NCI-H510A treated with DMSO at 0.1 percent for 48 hours (cell line): ENCODE results near the gene OSCP1.

Source experiments
- DNase-seq: peaks from one replicate; lab custom pipeline; 2025; lab: John Stamatoyannopoulos, UW

The OSCP1 gene

DNA sequence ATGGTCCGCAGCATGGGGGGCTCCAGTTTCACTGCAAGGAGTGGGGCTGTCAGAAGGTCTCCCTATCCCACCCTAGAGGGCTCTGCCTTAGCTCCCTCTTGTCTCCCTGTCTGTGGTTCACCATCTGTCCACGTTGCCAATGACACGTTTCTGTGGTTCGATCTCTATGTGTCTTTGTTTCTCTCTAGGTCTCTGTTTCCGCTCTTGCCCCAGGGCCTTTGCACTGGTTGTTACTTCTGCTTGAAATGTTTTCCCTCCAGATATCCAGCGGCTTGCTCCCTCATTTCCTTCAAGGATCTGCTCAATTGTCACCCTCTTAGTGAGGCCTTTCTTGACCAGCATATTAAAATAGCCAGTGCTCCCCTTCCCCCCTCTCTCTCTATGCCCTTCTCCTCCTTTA is 22.4 kb upstream of the OSCP1 start:
- DNase-seq, result no peak

DNA sequence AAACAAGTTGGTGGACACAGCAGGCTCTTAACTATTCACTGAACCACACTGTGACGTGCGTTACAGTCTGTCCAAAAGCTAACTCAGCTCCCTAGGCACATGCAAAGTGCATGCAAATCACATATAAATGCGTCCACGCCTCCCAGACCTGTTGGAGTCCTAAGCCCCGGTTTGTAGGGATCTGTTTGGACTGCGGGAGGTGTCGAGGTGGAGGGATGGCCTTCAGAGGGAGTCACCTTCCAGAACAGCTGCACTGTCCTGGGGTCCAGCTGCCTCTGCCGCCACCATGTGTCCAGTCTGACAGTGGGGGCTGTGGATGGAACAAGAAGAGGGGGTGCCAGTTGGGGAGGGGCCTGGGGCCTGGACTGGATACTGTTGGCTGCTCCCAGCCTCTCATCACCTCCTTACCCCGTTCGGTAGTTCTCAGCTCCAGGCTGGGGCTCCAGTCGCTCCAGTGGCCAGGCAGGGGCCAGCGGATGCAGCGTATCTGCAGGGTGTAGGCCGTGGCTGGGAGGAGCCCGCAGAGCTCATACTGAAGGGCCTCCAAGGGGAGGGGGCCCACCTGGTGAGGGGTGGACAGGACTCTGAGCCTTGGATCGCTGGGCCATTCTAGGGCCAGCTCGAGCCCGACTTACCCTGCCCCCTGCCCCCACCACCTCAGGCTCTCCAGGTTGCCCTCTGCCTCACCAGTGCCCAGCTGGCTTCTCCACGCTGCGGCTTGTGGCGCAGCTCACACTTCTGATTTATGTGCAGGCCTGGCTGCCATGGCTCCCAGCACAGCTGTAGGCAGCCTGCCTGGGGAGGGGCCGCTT is 21.8 kb upstream of the OSCP1 start:
- DNase-seq, result no peak

- no peak for DNase-seq
Observed at GRCh38 chr1:36469163-36469562, 18.9 kb upstream of the OSCP1 start.

GRCh38 chr1:36467700-36468455 is 17.6 kb upstream of the OSCP1 start:
- no peak for DNase-seq

- no peak for DNase-seq
Observed at GRCh38 chr1:36467027-36467410, 16.8 kb upstream of the OSCP1 start.

DNA sequence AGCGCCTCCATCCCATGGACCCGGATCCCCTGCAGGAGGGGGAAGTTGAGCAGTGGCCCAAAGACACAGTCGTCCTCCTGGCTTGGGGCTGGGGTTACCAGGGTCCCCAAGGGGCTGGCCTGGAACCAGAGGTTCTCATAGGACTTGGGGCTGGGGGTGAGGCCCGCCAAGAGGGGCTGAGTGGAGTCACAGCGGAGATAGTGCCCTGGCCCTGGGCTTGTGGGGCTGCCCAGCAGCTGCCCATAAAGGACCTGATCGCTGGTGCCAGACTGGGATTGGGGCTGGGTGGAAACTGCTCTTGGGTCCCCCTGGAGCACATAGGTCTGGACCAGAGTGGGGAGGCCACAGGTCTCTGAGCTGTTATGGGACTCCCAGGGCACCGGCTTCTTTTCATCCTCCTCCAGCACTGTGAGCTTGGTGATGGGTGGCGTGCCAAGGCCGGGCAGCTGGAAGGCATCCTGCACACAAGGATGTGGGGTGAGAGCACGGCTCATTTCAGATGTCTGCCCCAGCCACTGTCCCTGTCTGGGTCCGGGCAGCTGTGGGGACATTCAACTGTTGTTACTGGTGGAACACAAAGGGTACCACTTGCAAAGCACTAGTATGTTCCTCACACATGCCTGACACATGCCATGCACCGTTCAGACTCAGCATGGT is 16.2 kb upstream of the OSCP1 start:
- no peak for DNase-seq

DNA sequence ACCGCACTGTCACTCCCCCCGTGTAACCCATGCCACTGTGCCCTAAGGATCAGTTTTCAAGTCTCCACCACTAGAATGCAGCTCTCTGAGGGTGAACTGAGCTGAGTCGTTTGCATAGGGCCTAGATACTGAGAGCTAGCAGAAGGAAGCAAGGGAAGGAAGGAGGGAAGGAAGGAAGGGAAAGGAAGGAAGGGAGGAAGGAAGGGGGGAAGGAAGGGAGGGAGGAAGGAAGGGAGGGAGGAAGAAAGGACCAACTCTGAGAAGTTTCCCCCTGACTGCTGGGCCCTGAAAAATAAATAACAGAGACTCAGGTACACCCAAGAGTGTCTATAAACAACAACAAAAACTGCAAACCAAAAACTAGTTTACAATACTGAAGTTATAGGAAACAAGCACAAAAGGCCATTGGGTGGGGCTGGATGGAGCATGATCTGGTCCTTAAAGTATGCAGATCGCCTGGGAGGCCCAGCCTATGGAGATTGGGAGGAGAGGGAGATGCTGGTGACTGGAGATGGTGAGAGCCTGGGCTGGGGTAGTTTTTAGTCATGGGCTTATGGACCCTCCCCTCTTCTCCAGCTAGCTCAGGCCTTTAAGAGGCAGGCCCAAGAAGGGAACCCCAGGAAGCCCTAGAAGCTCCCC is 15.6 kb upstream of the OSCP1 start:
- DNase-seq, result peak; percentile 77

DNA sequence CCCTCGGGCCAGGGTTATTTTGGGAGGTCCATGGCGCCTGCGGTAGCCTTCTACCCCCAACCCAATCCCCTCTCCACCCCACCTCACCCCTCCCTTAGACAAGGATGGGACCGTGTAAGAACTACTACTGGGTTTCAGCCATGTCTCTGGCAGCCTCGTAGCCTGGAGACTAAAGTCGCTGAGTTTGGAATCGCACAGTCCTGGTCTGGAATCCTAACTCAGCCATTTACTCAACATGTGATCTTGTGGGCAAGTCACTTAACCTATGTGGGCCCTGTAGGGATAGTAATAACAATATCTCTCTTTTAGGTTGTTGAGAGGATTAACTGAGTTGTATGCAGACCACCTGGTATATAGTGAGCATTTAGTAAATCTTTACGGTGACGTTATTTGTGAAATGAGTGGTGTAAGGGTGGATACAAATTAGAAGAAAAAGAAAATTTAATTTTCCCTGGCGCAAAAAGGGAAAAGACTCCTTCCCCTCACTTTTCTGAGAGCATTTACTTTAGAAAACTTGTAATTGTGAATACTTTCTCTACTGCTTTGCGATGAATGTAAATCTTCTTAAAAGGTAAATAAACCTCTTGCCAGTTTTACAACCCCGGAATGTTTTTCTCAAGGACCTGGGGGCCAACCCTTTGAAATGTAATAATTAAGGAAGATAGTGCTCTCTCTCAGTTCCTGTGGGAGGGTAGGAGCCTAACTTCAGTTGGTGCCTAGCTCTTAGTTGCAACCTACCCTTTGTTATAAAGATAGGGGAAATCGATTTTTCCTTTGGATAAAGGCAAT is 14.5 kb upstream of the OSCP1 start:
- DNase-seq, result peak; percentile 97

- DNase-seq, result peak; percentile 100
Observed at GRCh38 chr1:36463803-36464604, 13.8 kb upstream of the OSCP1 start, which contains the start of gene MRPS15. MRPS15 (minus strand) TSS chr1:36464384; CDS start chr1:36464275, 109 bp downstream.

DNA sequence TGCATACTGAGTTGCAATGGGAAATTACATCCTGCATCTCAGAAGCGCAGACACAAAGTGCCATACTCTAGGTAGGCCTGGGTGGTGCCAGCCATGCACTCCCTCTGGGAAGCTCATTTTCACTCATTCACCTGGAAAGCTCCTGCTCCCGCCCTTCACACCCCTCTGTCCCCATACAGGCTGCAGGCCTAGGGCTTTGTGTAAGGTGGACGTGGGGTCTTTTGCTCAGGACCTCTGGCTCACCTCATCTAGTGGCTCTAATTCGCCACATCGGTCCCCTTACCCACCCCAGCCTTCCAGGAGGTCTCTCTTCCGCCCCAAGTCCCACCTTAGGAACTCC is 13.2 kb upstream of the OSCP1 start:
- peak; percentile 46 for DNase-seq

GRCh38 chr1:36458910-36459309 is 8.7 kb upstream of the OSCP1 start:
- no peak for DNase-seq

DNA sequence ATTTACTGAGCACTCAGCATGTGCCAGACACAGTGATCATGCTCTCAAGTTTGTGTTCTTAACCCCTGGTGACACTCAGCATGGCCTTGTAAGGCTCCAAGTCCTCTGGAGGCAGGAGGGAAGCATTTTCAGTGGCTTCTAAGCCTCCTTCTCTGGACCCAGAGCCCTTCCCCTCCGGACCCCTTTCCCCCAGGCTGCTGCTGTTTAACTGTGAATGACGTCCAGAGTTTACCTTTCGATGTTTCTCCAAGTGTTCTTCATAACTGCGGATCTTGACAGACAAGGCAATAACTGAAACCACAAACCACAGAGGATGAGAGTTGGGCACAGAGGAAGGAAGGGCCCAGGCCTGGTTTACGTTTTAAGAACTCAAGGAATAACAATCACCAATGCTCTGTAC is 7.4 kb upstream of the OSCP1 start:
- DNase-seq, result no peak

DNA sequence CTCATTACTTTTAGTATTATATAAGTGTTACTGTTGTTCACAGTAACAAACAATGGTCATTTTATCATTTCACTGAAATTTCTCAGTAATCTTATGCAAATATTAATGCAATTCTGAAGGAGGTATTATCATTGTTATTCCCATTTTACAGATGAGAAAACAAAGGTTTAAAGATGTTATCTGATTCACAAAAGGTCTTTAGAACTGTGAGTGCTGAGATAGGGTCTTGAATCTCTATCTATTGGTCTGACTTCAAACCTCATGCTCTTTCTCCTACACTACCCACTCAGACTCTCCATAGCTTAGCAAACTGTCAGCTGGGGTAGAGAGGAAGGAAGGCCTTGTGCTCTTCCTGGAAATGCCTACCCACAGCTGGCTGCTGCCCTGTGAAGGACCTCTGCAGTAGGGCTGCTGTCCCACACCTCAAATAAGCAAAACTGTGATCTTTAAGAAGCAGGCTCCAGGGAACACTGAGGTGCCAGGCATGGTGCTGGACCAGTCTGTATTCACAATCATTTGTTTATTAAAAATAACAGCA is 6.2 kb upstream of the OSCP1 start:
- no peak for DNase-seq

- no peak for DNase-seq
Observed at GRCh38 chr1:36455386-36455785, 5.1 kb upstream of the OSCP1 start.

GRCh38 chr1:36453600-36454388 is 3.5 kb upstream of the OSCP1 start:
- DNase-seq, result no peak

GRCh38 chr1:36453051-36453450 is 2.8 kb upstream of the OSCP1 start:
- DNase-seq, result no peak

DNA sequence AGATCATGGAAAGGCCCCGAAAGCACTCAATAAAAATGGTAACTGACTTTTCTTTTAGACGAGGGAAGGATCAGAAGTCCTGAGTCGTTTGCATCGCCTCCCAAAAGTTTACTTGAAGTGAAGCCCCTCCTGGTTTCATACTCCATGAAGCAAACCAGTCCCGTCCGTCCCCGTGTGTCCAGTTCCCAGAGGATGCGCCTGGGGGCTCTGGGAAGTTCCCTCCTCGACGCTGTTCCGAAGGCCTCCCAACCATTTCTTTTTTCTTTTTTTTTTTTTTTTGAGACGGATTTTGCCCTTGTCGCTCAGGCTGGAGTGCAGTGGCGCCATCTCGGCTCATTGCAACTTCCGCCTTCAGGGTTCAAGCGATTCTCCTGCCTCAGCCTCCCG is 661 bp upstream of the OSCP1 start:
- DNase-seq, result no peak

DNA sequence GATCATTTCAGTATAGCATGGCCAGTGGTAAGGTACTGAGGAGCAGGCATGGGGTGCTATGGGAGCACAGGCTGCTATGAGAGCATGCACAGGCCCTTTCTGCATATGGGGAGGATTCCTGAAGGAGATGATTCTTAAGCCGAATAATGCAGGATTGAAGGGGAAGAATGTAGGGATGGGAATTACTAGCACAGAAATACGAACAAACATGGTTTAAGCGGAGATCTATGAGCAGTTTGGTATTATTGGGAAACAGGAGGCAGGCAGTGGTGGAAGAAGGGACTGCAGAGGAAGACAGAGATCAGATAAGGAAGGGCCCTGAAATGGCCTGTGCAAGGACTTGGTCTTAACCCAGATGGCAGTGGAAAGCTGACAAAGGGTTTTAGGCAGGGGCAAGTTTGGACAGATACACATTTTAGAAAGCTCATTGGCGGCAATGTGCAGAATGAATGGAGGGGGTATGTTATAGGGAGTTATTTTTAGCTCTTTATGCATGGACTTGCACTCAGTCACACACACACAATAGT is 1.7 kb downstream of the OSCP1 start:
- no peak for DNase-seq

- DNase-seq, result no peak
Observed at GRCh38 chr1:36447450-36447849, 2.8 kb downstream of the OSCP1 start.

DNA sequence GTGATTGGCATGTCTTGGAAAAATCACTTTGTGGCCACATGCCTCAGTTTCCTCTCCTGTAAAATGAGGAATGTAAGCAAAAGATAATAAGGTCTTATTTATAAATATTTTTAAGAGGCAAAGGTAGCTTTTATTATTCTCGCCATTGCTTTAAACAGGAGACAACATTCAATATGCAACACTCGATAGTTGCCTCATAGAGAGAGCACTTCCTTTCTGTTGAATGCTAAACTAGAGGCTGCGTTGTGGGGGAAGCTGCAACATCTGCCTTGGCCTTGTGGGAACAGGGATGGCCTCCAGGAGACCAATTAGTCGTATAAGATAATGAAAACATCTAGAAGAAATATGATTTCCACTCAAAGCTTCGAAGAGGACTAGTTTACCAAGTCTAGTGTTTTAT is 3.5 kb downstream of the OSCP1 start:
- no peak for DNase-seq
